Gastroesophageal sphincter (tissue), 3 donors: ENCODE data around the gene INPP5A.

Source experiments
- CTCF ChIP-seq, 4 experiments: fragments of 200-600 bp in 2 of 4; fragments of 450-650 bp in 2 of 4; sonication (generic) in 1 of 4; IDR thresholded peaks; one replicate each; pipeline ENCODE4 v1.5.1; 2017 to 2019; ENCODE audit warnings: antibody characterized with exemption in 4 of 4, mild to moderate bottlenecking in 2 of 4, moderate library complexity in 2 of 4
- POLR2A ChIP-seq, 2 donors: fragments of 450-650 bp; IDR thresholded peaks; one replicate each; pipeline ENCODE4 v1.6.1; 2017; ENCODE audit warnings: antibody characterized with exemption in 2 of 2, mild to moderate bottlenecking in 2 of 2, moderate library complexity in 1 of 2

- no peak for TF ChIP-seq CTCF (IDR thresholded peaks at IDR 0.05)
- TF ChIP-seq POLR2A (IDR thresholded peaks at IDR 0.05): no peak
These were observed 130.4 kb downstream of the INPP5A start for GRCh38 chr10:132668048-132668394.
